Measurements from ENCODE around the gene ADAT3.

DNA sequence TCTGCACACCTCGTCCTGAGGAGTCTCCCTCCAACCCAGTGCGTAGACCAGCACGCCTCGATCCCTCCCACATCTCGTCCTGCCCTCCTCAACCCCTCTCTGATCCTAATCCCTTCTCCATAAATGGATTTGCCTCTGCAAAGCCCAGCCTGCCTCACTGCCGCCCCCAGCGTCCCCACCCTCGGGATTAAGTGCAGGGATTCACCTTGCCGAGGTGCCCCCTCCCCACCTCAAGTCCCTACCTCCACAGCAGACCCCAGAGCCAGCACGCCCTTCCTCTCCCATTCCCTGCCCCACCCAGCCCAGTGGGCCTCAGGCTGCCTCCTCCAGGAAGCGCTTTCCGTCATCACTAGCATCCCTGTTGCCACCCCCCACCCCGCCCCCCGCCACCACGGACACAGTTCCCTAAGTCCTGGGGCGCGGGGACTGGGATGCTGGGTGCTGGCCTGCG is 45.8 kb upstream of the ADAT3 start:
- TF ChIP-seq CTCF (IDR thresholded peaks at IDR 0.05; ENCODE audit: low read length) (no peak), EZH2 (optimal IDR thresholded peaks at IDR 0.05; ENCODE audit: low read depth, low read length) (no peak), EZH2phosphoT487 (IDR thresholded peaks at IDR 0.05; ENCODE audit: low read length) (no peak)
